ENCODE measurements around the gene APOF. TPM values are rescaled to one million over a fixed set of nuclear protein-coding genes. Genes with fewer than 3 reads are reported as not detected.

APOF gene
- total RNA-seq, 4 donors from 2014 or later, result not detected

DNA sequence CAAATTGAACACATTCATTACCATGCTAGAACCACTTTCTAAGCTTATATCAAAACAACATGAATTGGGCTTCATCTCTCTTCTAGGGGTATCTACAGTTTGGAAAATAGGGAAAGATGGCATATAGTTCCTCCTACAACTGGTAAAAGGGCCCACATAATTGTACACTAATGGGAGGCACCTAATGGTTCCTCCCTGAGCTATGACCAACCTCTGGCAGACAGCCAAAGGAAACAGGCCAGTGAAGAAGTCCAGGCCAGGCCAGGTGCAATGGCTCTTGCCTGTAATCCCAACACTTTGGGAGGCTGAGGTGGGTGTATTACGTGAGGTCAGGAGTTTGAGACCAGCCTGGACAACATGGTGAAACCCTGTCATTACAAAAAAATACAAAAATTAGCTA lies 23.2 kb upstream of the APOF start:
- TF ChIP-seq POLR2AphosphoS5 (IDR thresholded peaks at IDR 0.05) (no peak), CTCF (IDR thresholded peaks at IDR 0.05) (no peak), POLR2A (IDR thresholded peaks at IDR 0.05) (no peak), EP300 (IDR thresholded peaks at IDR 0.05) (no peak)
- no peak overlapping the region for H3K27ac ChIP-seq
- 100% methylated on average over 1 of the region's 1 CpG for WGBS, 2 donors (ENCODE audit: low coverage in 1 of 2)
- no peaks in the 10 kb centered on the region for H3K27me3 ChIP-seq
- H3K4me1 ChIP-seq, result no peaks in the 10 kb centered on the region
- ATAC-seq, result no peak
- no peaks in the 10 kb centered on the region for H3K36me3 ChIP-seq
- H3K9me3 ChIP-seq, result no peaks in the 10 kb centered on the region
- H3K4me3 ChIP-seq, result no peak overlapping the region

DNA sequence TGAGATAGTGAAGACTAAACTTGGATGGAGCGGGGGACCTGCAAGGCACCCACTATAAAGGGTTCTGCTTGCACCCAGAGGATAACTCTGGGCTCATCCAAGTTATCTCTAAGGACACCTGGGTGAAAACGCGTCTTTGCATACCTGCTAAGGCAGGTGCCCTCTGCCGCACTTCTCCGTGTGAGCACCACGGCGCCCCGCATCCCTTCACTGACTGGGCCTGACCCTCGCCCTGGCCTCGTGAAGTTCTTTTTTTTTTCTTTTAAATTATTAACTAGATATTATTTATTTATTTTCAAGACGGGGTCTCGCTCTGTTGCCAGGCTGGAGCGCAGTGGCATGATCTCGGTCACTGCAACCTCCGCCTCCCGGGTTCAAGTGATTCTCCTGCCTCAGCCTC lies 20.0 kb upstream of the APOF start:
- WGBS, 2 donors (ENCODE audit: low coverage in 1 of 2), result 86 to 100% methylated on average over 1 to 14 of the region's 16 CpGs
- Histone ChIP-seq H3K27me3 (no peaks in the 10 kb centered on the region), H3K9me3 (no peaks in the 10 kb centered on the region), H3K36me3 (no peaks in the 10 kb centered on the region), H3K27ac (no peak overlapping the region), H3K4me1 (no peaks in the 10 kb centered on the region), H3K4me3 (no peak overlapping the region)
- ATAC-seq, result no peak
- TF ChIP-seq POLR2A (IDR thresholded peaks at IDR 0.05), result no peak
- TF ChIP-seq EP300 (IDR thresholded peaks at IDR 0.05), result no peak
- no peak for TF ChIP-seq POLR2AphosphoS5 (IDR thresholded peaks at IDR 0.05)
- no peak for TF ChIP-seq CTCF (IDR thresholded peaks at IDR 0.05)

DNA sequence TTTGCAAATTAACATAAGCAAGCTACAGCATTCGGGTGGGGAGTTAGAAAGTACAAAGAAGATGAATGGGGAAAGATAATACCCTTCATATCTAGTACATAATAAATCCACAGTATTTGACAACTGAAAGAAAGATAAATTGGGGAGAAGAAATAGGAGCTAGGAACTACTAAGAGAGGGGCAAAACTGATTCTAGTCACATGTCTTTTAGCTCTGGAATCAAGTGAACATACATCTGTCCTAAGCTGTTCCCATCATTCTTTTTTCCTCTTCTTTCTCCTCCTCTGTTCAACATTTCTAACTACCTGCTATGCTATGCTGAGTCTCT lies 15.3 kb upstream of the APOF start:
- no peak overlapping the region for H3K27ac ChIP-seq
- no peaks in the 10 kb centered on the region for H3K9me3 ChIP-seq
- no peaks in the 10 kb centered on the region for H3K36me3 ChIP-seq
- TF ChIP-seq CTCF (IDR thresholded peaks at IDR 0.05) (no peak), POLR2A (IDR thresholded peaks at IDR 0.05) (no peak), EP300 (IDR thresholded peaks at IDR 0.05) (no peak), POLR2AphosphoS5 (IDR thresholded peaks at IDR 0.05) (no peak)
- WGBS, 2 donors (ENCODE audit: low coverage in 1 of 2), result 38% methylated on average over 1 of the region's 1 CpG; no CpG with 5 or more reads in 1 of the 2 donors
- H3K4me3 ChIP-seq, result no peak overlapping the region
- no peaks in the 10 kb centered on the region for H3K4me1 ChIP-seq
- no peak for ATAC-seq
- no peaks in the 10 kb centered on the region for H3K27me3 ChIP-seq

DNA sequence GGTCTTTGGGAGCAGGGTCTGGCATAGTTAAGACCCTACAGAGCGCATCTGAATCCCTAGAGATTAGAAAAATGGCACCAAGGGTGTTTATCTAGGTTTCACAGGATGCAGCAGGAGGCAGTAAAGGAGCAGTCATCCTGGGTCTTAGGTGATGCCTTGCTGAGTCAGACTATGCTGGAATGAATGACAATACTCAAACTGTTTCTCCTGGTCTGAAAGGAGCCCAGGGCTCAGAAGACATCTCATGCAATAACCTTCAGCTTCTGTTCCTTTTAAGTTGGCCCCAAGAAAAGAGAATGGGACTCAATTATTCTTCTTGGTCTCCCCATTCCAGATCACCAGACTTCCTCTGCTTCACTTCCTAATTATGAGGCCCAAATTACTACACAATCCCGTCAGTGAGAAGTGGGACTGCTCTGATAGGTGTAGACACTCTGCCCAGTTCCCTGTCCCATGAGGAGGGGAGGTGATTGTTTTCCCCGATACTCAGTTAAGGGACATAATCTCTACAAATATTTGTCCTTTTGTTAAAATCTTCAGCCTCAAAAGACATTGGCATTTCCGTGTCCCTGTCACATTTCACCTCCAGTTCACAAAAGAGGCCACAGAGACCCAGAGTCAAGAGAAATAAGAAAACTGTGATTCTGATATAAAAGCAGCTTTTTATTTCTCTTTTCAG lies 14.8 kb upstream of the APOF start:
- H3K36me3 ChIP-seq, result no peaks in the 10 kb centered on the region
- no peak overlapping the region for H3K27ac ChIP-seq
- TF ChIP-seq CTCF (IDR thresholded peaks at IDR 0.05) (no peak), POLR2A (IDR thresholded peaks at IDR 0.05) (no peak), EP300 (IDR thresholded peaks at IDR 0.05) (no peak), POLR2AphosphoS5 (IDR thresholded peaks at IDR 0.05) (no peak)
- no peak for ATAC-seq
- no peaks in the 10 kb centered on the region for H3K9me3 ChIP-seq
- no peak overlapping the region for H3K4me3 ChIP-seq
- no peaks in the 10 kb centered on the region for H3K4me1 ChIP-seq
- 55 to 58% methylated on average over 2 to 4 of the region's 4 CpGs for WGBS, 2 donors (ENCODE audit: low coverage in 1 of 2)
- H3K27me3 ChIP-seq, result no peaks in the 10 kb centered on the region

DNA sequence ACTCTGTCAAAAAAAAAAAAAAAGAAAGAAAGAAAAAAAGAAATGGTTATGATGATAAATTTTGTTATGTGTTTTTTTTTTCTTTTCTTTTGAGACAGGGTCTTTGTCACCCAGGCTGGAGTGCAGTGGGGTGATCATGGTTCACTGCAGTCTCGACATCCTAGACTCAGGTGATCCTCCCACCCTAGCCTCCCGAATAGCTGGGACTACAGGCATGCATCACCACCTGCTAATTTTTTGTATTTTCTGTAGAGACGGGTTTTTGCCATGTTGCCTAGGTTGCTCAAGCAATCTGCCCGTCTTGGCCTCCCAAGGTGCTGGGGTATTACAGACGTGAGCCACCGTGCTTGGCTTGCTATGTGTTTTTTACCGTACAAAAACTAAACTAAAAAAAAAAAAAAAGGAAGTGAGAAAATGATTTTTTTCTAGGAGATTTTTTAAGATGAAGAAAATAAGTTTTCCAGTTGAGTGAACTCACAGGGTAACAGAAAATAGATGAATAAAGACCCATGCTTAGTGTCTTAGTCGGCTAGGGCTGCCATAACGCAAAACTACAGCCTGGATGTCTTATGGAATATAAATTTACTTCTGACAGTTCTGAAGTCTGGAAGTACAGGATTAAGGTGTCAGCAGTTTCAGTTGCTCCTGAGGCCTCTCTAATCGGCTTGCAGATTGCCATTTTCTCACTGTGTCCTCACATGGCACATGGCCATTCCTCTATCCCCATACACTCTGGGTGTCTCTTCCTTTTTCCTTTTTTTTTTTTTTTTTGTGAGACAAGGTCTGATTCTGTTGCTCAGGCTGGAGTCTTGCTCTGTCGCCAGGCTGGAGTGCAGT lies 13.2 kb upstream of the APOF start:
- Histone ChIP-seq H3K4me3 (no peak overlapping the region), H3K27ac (no peak overlapping the region), H3K4me1 (no peaks in the 10 kb centered on the region), H3K9me3 (no peaks in the 10 kb centered on the region), H3K36me3 (no peaks in the 10 kb centered on the region), H3K27me3 (no peaks in the 10 kb centered on the region)
- no peak for ATAC-seq
- 56 to 69% methylated on average over 8 to 10 of the region's 11 CpGs for WGBS, 2 donors (ENCODE audit: low coverage in 1 of 2)
- TF ChIP-seq EP300 (IDR thresholded peaks at IDR 0.05) (no peak), POLR2AphosphoS5 (IDR thresholded peaks at IDR 0.05) (no peak)

Measured in gastroesophageal sphincter (tissue), 4 donors.